GM23338 (cell line): ENCODE data around the gene CD40.

Experiments used
- CREB1 ChIP-seq: fragments of 250-450 bp; sonication (Bioruptor Pico); IDR thresholded peaks from 2 replicates; pipeline ENCODE4 v1.5.0; 2020; ENCODE audit warnings: low read depth, mild to moderate bottlenecking, moderate library complexity
- POLR2AphosphoS5 ChIP-seq: IDR thresholded peaks from 2 replicates; pipeline ENCODE4 v1.6.1; 2016; ENCODE audit warnings: antibody characterized with exemption, low read depth

GRCh38 chr20:46104262-46104661, 13.9 kb upstream of the CD40 start:
- no peak for TF ChIP-seq POLR2AphosphoS5
- TF ChIP-seq CREB1 (CRISPR knock-in tag): no peak
